GM21737 (cell line): ENCODE measurements around the gene CENPS.

Source experiments
- ATAC-seq: cut with Tn5 transposase; IDR thresholded peaks from one replicate; pipeline ENCODE4 v1.9.1; 2021; ENCODE audit warnings: mild to moderate bottlenecking, moderate library complexity; ENCODE audit not compliant: unreplicated experiment

The CENPS gene

GRCh38 chr1:10489291-10490055 is 59.2 kb downstream of the CENPS start:
- no peak for ATAC-seq

DNA sequence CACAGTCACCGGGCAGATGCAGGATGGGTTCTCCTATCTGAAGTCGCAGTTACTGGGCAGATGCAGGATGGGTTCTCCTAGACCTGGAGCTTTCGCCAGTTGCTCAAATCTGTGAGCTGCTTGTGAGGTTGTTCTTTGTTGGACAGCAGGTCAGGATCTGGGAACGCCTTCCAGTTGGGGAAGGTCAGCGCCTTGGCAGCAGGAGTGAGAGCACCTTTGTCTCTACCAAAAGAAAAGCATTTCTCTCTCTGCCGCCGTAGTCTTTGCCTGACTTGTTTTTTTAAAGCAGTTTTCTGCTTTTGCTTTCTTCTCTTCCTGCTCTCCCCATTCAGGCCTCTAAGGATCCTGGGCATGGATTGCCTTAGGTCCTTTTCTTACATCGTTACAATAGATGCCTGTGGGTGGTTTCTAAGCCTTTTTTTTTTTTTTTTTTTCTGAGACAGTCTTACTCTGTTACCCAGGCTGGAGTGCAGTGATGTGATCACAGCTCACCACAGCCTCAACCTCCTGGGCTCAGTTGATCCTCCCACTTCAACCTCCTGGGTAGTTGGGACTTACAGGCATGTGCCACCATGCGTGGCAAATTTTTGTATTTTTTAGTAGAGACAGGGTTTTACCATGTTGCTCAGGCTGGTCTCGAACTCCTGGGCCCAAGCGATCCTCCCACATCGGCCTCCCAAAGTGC is 60.2 kb downstream of the CENPS start:
- ATAC-seq = no peak
